SK-N-SH (cell line): ENCODE data around the gene NHLRC2. TPM values are rescaled to one million over a fixed set of nuclear protein-coding genes. Genes with fewer than 3 reads are reported as not detected.

ENCODE experiments used
- CTCF ChIA-PET: fragments of 300-600, 350-600 bp; formaldehyde crosslinking; extraction: SDS; loops from one replicate; lab custom pipeline; 2021; lab: Yijun Ruan, JAX
- POLR2A ChIA-PET: fragments of 350-600 bp; sonication (Branson Sonifier 250); formaldehyde crosslinking; extraction: SDS; loops from one replicate; lab custom pipeline; 2020; ENCODE audit warnings: antibody characterized with exemption, inconsistent platforms; lab: Yijun Ruan, JAX
- DNase-seq: peaks from one replicate; pipeline ENCODE4 v3.0.0; 2012
- H2AFZ ChIP-seq: fragments of 200-600 bp; sonication (generic); 2 replicates; pipeline ENCODE4 v1.8.1; 2016; ENCODE audit warnings: antibody characterized with exemption, mild to moderate bottlenecking, low read depth
- H3F3A ChIP-seq: fragments of 200-600 bp; sonication (generic); replicated peaks from 2 replicates; pipeline ENCODE3; 2016; ENCODE audit warnings: antibody characterized with exemption, mild to moderate bottlenecking; ENCODE audit not compliant: insufficient read depth
- H3K27ac ChIP-seq, 2 experiments: fragments of 200-500 bp in 1 of 2; fragments of 200-600 bp in 1 of 2; sonication (Bioruptor generic) in 1 of 2; sonication (generic), shearing (Covaris generic) in 1 of 2; 2 replicates each; pipeline versions ENCODE4 v1.5.1 to v1.6.1; 2014 to 2016; ENCODE audit warnings: low read depth in 2 of 2, inconsistent platforms in 1 of 2, low read length in 1 of 2, mild to moderate bottlenecking in 1 of 2, mixed read lengths in 1 of 2
- H3K27me3 ChIP-seq: fragments of 200-600 bp; sonication (generic), shearing (Covaris generic); 2 replicates; pipeline ENCODE4 v1.6.1; 2016; ENCODE audit warnings: mixed run types; ENCODE audit not compliant: insufficient read depth
- H3K36me3 ChIP-seq, 2 experiments: fragments of 200-500 bp in 1 of 2; fragments of 200-600 bp in 1 of 2; sonication (Bioruptor generic) in 1 of 2; sonication (generic) in 1 of 2; replicated peaks in 1 of 2; 2 replicates each; pipeline versions ENCODE3 to v1.5.1; 2014 to 2016; ENCODE audit warnings: low read length in 1 of 2, mild to moderate bottlenecking in 1 of 2; ENCODE audit not compliant: insufficient read depth in 2 of 2, control insufficient read depth in 1 of 2
- H3K4me1 ChIP-seq, 2 experiments: fragments of 200-500 bp in 1 of 2; fragments of 200-600 bp in 1 of 2; sonication (Bioruptor generic) in 1 of 2; sonication (generic), shearing (Covaris generic) in 1 of 2; 2 replicates each; pipeline versions ENCODE4 v1.5.1 to v1.6.1; 2014 to 2016; ENCODE audit warnings: low read depth in 1 of 2, low read length in 1 of 2, mixed run types in 1 of 2; ENCODE audit not compliant: insufficient read depth in 2 of 2, control insufficient read depth in 1 of 2
- H3K4me2 ChIP-seq: fragments of 200-600 bp; sonication (generic), shearing (Covaris generic); 2 replicates; pipeline ENCODE4 v1.6.1; 2017; ENCODE audit warnings: mixed run types
- H3K4me3 ChIP-seq, 2 experiments: fragments of 200-500 bp in 1 of 2; fragments of 200-600 bp in 1 of 2; sonication (Bioruptor generic) in 1 of 2; sonication (generic), shearing (Covaris generic) in 1 of 2; 2 replicates each; pipeline versions ENCODE4 v1.5.1 to v1.8.1; 2014 to 2016; ENCODE audit warnings: low read depth in 2 of 2, inconsistent platforms in 1 of 2, low read length in 1 of 2, mild to moderate bottlenecking in 1 of 2, mixed read lengths in 1 of 2, moderate library complexity in 1 of 2
- H3K79me2 ChIP-seq: fragments of 200-600 bp; sonication (generic); 2 replicates; pipeline ENCODE4 v1.8.1; 2017; ENCODE audit warnings: mild to moderate bottlenecking; ENCODE audit not compliant: insufficient read depth
- H3K9ac ChIP-seq: fragments of 200-600 bp; sonication (generic); 2 replicates; pipeline ENCODE4 v1.6.1; 2017; ENCODE audit warnings: mixed run types
- H3K9me2 ChIP-seq: fragments of 200-600 bp; sonication (generic); 2 replicates; pipeline ENCODE4 v1.6.1; 2017; ENCODE audit warnings: mixed run types
- H3K9me3 ChIP-seq: fragments of 200-600 bp; sonication (generic); 2 replicates; pipeline ENCODE4 v1.6.1; 2017; ENCODE audit warnings: mixed run types, mild to moderate bottlenecking, moderate library complexity
- H4K20me1 ChIP-seq: fragments of 200-600 bp; sonication (generic); 2 replicates; pipeline ENCODE4 v1.6.1; 2017; ENCODE audit warnings: mild to moderate bottlenecking, mixed run types; ENCODE audit not compliant: insufficient read depth
- CHD2 ChIP-seq: fragments of 150-350 bp; IDR thresholded peaks from 2 replicates; pipeline ENCODE4 v1.6.1; 2018; ENCODE audit warnings: low read length; ENCODE audit not compliant: partially characterized antibody
- EZH2phosphoT487 ChIP-seq: fragments of 200-600 bp; sonication (generic); IDR thresholded peaks from 2 replicates; pipeline ENCODE4 v1.6.1; 2017; ENCODE audit warnings: low read depth, mixed run types, mild to moderate bottlenecking, antibody characterized with exemption, moderate library complexity, borderline replicate concordance
- FOXM1 ChIP-seq: IDR thresholded peaks from 2 replicates; pipeline ENCODE4 v1.4.0; 2012; ENCODE audit warnings: low read depth, mild to moderate bottlenecking
- GABPA ChIP-seq: IDR thresholded peaks from 2 replicates; pipeline ENCODE4 v1.4.0; 2012; ENCODE audit warnings: low read depth, mild to moderate bottlenecking
- JUND ChIP-seq: IDR thresholded peaks from 2 replicates; pipeline ENCODE4 v1.4.0; 2012
- RAD21 ChIP-seq: IDR thresholded peaks from 2 replicates; pipeline ENCODE4 v1.6.1; 2012; ENCODE audit warnings: mild to moderate bottlenecking, low read length
- RXRA ChIP-seq: IDR thresholded peaks from 2 replicates; pipeline ENCODE4 v1.4.0; 2012; ENCODE audit warnings: low read depth, mild to moderate bottlenecking, borderline replicate concordance
- TAF1 ChIP-seq: IDR thresholded peaks from 2 replicates; pipeline ENCODE4 v1.6.1; 2012; ENCODE audit warnings: low read depth, mild to moderate bottlenecking, low read length, moderate library complexity, borderline replicate concordance
- USF2 ChIP-seq: fragments of 150-350 bp; IDR thresholded peaks from 2 replicates; pipeline ENCODE4 v1.6.1; 2017; ENCODE audit warnings: antibody characterized with exemption, low read length, low read depth, borderline replicate concordance
- ZBTB33 ChIP-seq: IDR thresholded peaks from 2 replicates; pipeline ENCODE4 v1.4.0; 2012; ENCODE audit warnings: low read depth, borderline replicate concordance
- WGBS: methylation state at CpG from one replicate; pipeline ENCODE4 v1.1.6; 2017; ENCODE audit warnings: low lambda C conversion rate; 5-methylcytosine and 5-hydroxymethylcytosine counted together
- polyA plus RNA-seq, 3 experiments: library from polyadenylated mRNA; depleted of rRNA; stranded (reverse); fragments of >200 nt; gene quantifications; 2 replicates each; pipeline ENCODE4 v1.2.3, GENCODE V29; 2012

The NHLRC2 gene
- polyA plus RNA-seq, 1 of the 3 experiments (the other 2 are of a cell fraction) = 2.8 TPM

DNA sequence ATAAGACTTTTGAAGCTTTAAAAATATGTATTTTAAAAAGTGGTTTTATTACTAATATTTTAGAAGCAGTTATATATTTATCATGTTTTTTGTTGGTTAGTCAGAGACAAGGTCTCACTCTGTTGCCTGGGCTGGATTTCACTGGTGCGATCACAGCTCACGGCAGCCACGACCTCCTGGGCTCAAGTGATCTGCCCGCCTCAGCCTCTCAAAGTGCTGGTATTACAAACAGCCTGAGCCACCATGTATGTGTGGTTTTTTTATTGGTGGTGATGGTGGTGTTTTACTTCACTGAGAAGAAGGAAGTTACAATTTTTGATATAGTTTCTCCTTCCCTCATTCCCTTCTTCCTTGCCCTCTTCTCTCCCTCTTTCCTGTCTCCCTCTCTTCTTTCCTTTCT, 13.4 kb downstream of the NHLRC2 start:
- Histone ChIP-seq H3F3A (peaks cover 7% of the 10 kb centered on the region), H3K27me3 (no peaks in the 10 kb centered on the region), H3K4me2 (no peak overlapping the region), H3K9me2 (no peaks in the 10 kb centered on the region), H3K4me3 (no peak overlapping the region), H3K27ac (no peak overlapping the region), H2AFZ (no peak overlapping the region), H3K4me1 (peaks cover 0 to 6% of the 10 kb centered on the region in 2 experiments; a peak in 1 of 4 replicates), H3K36me3 (peaks cover 11 to 35% of the 10 kb centered on the region in 2 experiments), H4K20me1 (no peaks in the 10 kb centered on the region), H3K79me2 (peaks cover 35% of the 10 kb centered on the region; the same call in 1 of the 2 replicates), H3K9ac (no peak overlapping the region), H3K9me3 (no peaks in the 10 kb centered on the region; the same call in 1 of the 2 replicates)
- 94% methylated on average over 4 of the region's 4 CpGs for WGBS
- ChIA-PET POLR2A (no interaction called here), CTCF (no interaction called here)
- DNase-seq = no peak
- no peak for TF ChIP-seq RXRA
- TF ChIP-seq EZH2phosphoT487 = no peak
- TF ChIP-seq CHD2 = no peak
- no peak for TF ChIP-seq FOXM1
- TF ChIP-seq ZBTB33 = no peak
- no peak for TF ChIP-seq JUND
- TF ChIP-seq USF2 = no peak
- no peak for TF ChIP-seq TAF1

- H3K4me3 ChIP-seq = no peak overlapping the region
- no peak overlapping the region for H3K27ac ChIP-seq
- H3K9ac ChIP-seq = no peak overlapping the region
- 88% methylated on average over 2 of the region's 2 CpGs for WGBS
- H3K9me2 ChIP-seq = no peaks in the 10 kb centered on the region
- H3K27me3 ChIP-seq = no peaks in the 10 kb centered on the region
- peaks cover 7% of the 10 kb centered on the region for H3F3A ChIP-seq
- H3K36me3 ChIP-seq = peaks cover 11 to 36% of the 10 kb centered on the region in 2 experiments
- peaks cover 0 to 6% of the 10 kb centered on the region in 2 experiments; a peak in 1 of 4 replicates for H3K4me1 ChIP-seq
- no peaks in the 10 kb centered on the region for H4K20me1 ChIP-seq
- no peaks in the 10 kb centered on the region; the same call in 1 of the 2 replicates for H3K9me3 ChIP-seq
- DNase-seq = no peak
- CTCF ChIA-PET = no interaction called here
- H2AFZ ChIP-seq = no peak overlapping the region
- TF ChIP-seq ZBTB33 (no peak), GABPA (no peak), RAD21 (no peak)
- TF ChIP-seq, all 33 proteins: peak for 0
- POLR2A ChIA-PET = no interaction called here
- H3K4me2 ChIP-seq = no peak overlapping the region
- H3K79me2 ChIP-seq = peaks cover 38% of the 10 kb centered on the region
Measured at GRCh38 chr10:113869789-113870188, 15.3 kb downstream of the NHLRC2 start.
